ENCODE measurements around the gene C1QL1.

The C1QL1 gene

DNA sequence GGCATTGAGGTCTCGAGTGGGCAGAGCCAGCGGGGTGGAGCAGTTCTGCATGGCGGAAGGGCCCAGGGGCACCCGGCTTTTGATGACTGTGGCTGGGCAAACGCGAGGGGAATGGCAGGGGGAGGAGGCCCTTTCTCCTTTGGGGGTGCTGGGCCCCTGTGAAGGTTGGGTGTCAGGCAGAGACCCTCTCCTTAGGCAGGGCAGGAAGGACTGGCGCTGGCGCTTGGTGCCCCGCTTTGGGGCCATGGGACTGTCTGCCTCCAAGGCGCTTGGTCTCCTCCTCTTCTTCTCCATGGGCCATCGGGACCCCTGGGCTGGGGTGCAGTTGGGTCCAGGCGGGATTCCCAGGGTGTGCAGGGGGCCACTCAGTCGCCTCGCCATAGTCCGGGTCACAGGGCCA is 40.0 kb downstream of the C1QL1 start:
- no peak for DNase-seq

DNA sequence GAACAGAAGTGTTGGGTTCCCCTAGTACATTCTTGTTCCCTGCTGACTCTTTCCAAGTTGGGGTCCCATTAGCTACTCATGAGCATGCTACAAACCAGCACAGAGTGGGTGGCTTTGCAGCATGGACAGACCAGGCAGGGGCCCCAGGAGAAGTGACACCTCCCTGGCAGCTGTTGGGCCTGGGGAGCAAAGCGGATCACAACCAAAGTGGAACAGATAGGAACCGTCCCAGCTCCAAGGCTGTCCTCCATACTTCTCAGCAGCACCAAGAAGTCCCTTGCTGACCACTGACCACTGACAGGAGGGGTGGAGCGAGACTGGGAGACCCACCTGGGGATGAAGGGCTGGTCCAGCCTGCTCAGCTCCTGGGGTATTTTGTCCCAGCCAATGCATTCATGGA is 40.4 kb downstream of the C1QL1 start:
- DNase-seq: no peak

DNA sequence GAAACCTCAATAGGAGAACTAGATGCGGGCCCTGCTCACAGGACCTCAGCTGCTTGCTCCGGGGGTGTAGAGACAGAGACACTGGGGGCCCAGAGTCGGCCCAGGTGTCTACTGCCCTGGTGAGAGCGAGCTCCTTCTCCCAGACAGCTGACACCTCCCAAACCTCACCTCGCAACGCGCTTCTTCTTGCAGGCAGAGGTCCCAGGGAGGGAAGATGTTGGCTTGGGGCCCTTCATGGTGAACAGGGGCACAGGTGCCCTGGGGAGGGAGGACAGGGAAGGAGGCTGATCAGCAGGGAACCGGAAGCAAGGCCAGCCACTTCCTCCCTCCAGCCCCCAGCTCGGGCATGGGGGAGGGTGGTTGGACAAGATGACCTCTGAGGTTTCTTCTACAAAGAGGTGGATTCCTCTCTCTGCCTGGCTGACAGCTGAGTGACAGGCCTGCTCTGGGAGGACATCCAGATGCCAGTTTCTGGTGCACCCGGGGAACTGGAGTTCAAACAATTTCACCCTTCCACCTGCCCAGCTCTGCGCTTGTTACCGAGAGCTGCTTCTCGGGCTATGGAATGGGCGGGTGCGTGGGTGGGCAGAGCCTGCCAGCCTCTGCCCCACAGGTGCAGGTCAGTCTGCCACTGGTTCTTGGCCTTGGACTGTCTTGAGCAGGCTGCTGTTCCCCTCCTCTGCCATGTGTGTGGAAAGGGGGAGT is 41.1 kb downstream of the C1QL1 start:
- no peak for DNase-seq

DNA sequence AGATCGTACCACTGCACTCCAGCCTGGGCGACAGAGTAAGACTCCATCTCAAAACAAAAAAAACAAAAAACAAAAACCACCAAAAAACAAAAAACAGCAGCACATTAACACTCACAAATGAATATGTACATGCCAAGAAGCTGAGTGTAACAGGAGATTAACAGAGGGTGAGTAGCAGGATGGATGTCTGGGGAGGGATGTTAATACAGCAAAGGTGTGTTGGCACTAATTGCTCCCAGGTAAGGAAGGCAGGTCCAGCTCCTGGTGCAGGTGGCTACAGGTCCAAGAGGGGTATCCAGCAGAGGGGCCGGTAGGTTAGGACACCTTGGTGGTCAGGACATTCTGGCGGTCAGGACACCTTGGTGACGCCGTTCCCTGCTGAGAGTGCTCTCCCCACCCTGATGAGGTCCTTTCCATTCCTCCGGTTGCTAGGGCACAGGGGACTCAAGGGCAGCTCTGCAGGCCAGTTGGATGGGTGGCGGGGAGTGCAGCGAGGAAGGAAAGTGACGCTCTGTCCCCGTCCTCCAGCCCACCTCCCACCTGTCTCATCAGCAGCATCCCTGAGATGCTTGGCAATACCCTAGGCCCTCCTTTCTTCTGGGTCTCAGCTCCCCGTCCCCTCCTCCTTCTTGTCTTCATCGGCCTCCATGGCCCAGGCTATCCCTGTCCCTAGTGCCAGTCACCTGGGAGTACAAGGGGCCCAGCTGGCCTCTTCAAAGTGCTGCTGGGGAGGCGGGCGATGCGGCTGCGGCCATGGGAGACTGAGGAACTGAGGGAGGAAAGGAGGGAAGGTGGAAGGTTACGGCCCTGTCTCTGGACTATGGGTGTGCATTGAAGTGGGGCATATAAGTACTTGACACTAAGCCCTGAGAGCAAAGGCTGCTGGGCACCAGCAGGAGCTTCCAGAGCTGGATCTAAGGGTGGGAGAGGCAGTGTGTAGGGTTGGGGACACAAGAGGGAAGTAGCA is 42.1 kb downstream of the C1QL1 start:
- no peak for DNase-seq

DNA sequence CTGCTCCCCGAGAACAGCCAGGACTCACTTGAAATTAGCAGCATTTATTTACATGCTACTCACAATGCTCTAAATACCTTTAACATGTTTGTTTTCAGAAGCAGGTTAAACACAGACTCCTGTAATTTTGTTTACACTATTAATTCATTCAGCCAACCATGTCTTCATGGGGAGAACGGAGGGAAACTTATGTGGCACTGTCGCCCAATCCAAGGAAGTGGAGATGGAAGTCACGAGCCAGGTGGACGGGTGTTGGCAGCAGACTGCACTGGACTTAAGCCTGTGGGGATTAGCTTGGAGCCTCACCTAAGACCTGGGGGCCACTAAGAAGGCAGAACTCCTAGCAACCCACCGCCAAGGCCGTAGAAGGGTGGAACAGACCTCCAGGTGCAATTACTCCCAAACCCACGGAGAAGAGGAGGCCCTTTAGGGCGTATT is 44.0 kb downstream of the C1QL1 start:
- no peak for DNase-seq

DNA sequence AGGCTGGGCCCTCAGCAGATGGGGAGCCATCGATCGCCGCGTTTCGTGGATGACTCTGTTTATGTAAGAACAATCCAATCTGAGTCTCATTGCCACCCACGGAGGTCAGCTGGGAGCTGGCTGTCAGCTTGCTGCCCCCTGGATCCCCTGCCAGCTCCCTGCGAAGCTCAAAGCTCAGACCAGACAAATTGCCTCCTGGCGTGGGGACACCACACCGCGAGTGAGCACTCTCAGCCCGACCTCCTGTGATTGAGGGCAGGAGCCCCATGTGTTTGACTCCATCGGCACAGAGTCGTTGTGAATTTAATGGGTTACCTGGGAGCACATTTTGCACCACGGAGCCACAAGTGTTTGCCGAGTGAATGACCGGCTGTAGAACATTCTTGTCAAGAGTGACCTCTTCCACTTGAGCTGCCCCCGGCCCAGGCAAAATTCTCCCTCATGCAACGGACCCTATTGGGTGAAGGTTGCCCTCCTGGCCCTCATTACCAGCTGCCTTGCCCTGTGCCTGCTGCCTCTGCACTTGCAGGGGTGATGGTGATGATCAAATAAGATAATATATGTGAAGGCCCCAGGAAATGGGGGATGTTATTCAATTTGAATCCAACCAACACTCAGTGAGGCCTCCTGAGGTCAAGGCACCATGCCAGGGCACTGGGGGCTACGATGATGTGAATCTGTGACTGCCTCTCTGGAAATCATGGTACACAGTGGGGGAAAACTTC is 45.2 kb downstream of the C1QL1 start:
- no peak for DNase-seq

DNA sequence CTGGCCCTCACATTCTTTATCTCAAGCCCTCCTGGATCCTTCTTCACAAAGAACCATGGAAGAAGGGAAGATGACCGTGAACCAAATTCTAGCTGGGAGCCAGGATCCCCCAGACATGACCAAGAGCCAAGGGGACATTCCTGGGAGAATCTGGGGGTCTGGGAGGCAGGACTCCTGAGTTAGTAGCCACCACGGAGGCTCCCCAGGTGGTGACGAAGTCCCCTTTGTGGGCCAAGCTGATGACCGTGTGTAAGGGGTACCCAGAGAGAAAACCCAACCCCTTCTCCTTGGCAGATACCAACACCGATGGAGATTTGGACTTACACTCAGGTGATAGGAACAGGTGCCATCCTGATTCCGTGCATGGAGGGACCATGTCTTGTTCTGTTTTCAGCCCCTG is 46.0 kb downstream of the C1QL1 start:
- no peak for DNase-seq

DNA sequence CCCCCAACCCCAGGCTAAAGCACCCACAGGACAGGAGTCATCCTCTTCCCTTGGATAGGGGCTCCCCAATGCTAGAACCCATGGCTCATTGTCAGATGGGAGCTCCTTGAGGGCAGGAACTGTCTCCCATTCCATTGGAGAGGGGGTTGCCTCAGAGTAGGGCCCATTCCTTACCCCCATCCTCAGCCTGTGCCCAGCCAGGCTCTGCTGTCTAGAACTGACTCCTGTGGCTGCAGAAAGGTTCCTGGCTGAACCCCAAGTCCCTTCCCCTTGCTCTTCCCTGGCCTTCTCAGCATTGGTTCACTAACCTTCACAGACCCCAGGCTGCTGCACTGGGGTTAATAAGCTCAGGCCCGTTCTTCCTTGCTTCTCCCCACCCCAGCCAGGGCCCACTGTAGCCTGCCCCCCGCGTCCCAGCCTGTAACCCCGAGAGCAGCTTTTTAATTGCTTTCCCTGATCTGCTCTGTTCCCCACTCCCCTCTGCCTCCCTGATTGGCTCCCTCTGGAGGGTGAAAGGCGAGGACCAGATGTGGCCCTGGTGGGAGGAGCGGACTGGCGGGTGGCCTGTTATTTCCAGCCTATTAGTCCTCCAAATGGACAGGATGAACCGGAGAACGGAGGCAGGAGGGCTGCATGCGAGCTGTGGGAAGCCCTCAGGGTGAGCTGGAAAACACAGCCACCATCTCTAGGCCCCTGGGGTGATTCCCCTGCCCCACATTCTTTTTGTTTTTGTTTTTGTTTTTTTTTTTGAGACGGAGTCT is 46.8 kb downstream of the C1QL1 start:
- DNase-seq: peak; percentile 69

DNA sequence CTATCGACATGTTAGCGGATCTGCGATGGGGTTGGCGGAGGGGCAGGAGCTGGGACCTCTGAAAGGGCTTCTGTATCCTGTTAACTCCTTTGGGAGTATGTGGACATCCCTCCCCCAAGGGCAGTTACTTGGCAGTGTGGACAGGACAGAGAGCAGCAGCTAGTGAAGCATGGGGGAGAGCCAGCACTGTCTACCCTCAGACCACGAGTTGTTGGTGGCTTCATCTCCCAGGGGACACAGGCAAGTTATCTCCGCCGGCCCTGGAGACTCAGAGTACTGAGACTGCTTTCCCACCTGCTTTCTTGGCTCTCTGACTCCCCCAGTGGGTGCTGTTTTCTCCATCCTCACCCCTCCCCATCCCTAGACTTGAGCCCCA is 47.5 kb downstream of the C1QL1 start:
- DNase-seq: no peak

DNA sequence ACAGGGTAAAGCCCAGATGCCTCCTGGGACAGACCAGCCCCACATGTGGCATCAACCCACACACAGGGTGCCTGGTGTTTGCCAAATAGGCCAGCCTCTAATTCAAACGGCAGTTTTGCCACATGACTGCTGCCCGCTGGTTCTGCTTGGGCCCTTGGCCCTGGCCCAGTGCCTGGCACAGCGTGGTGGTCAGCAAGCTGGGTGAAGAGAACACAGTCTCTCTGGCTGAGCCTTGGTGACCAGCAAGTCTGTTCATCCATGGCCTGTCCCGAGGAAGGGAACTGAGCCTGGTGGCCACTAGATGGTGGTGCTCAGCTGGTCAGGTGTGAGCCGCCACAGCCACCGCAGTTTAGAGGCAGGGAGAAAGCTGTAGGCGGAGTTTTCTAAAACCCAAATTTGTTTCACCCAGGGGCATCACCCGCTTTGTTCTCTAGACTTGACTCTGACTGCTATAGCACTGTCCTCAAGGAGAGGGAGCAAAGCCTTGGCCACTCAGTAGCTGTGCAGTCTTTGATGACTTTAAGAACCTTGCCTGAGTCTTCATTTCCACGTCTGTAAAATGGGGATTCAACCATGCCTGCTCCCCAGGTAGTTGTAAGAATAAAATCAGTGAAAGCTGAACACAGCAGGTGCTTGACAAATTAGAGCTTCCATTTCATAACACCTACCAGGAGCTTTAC is 48.1 kb downstream of the C1QL1 start:
- peak; percentile 45 for DNase-seq

DNA sequence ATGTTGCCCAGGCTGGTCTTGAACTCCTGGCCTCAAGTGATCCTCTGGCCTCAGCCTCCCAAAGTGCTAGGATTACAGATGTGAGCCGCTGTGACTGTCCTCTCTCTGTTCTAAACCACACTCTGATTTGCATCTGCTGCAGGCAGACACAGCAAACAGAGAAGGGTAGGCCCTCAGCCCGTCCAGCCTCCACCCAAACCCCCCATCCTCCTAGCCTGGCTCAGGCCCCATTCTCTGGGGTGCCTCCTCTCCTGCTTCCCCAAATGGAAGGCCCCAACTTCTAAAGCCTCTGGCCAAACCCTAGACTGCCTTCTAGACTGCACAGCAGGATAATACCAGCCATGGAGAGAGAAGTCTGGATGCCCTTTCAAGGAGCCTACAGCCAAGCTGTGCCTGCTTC is 48.7 kb downstream of the C1QL1 start:
- no peak for DNase-seq

DNA sequence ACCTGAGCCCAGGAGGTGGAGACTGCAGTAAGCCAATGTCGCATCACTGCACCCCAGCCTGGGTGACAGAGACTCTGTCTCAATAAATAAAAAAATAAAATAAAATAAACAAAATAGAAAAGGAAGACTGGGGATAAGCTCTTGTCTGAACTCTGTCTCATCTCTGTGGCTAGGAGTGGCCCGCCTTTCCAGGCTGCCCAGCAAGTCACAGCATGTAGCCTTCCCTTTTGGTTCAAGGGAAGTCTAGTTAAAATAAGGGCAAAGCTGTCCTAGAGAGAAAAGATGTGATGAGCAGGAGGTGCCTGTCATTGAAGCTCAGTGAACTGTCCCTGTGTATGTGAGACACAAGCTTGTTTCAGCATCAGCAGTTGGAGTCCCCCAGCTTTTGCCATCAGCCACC is 50.1 kb downstream of the C1QL1 start:
- DNase-seq: no peak

DNA sequence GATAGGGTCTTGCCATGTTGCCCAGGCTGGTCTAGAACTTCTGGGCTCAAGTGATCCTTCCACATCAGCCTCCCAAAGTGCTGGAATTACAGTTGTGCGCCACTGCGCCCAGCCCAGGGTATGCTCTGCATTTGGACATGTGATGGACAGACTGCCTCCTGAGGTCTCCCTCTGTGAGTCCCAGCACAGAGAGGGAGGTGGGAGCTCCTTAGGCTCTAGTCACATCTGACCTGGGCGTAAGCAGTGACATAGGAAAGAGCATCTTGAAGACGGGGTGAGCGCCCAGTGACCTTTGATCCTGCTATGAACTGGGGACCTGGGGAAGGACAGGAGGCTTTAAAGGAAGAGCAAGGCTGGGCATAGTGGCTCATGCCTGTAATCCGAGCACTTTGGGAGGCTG is 50.6 kb downstream of the C1QL1 start:
- no peak for DNase-seq

DNA sequence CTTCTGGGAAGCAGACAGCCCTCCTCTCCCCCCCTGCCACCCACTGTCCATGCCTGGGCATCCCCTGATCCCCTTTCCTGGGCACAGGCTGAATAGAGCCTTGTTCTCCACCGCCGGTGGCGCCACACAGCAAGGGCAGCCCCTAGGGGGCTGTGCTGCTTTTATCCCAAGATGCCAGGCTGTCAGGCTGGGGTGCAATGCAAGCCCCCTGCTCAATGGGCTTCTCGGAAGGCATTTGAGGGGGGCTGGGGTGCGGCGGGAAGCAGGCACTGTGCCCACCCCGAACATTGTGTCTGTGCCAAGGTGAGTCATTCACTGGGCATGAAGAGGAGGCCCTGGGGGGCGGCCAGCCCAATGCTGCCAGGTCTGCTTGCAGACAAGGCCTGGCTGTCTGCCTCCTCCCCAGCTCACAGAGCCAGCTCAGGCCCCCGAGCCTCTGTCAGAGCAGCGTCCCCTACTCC is 51.3 kb downstream of the C1QL1 start:
- DNase-seq: no peak

DNA sequence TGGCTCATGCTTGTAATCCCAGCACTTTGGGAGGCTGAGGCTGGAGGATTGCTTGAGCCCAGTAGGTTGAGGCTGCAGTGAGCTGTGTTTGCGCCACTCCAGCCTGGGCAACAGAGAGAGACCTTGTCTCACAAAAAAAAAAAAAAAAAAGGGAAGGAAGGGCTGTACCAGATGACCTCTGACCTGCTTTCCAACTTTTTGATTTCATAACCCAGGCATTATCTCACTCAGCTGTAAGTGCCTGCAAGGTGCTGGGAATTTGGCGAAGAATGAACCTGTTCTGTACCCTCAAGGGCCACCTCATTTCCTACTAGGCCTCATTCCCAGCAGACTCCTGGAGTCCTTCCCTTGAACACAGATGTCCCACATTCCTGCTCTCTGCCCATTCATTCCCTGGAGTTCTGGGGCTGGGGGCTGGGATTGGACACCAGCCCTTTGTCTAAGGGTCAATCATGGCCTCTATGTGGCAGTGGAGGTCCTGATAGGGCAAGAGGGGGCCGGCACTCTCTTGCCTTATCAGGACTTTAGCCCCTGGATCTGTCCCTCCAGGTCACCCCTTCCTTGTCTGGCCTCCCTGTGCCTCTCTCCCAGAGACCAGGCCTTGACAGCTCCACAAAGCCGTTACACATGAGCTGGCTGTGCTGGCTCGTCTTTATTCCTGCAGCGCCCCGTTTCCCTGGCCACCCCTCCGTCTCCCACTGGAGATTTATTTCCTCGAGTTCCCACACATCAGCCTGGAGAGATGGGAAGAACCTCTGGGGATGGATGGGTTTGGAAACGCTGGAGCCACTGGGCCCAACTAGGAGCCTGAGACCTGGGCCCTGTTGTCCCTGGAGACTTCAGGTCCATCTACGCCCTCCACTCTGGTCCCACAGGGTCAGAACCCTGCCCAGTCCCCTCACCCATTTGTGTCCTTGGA is 52.0 kb downstream of the C1QL1 start:
- DNase-seq: no peak

DNA sequence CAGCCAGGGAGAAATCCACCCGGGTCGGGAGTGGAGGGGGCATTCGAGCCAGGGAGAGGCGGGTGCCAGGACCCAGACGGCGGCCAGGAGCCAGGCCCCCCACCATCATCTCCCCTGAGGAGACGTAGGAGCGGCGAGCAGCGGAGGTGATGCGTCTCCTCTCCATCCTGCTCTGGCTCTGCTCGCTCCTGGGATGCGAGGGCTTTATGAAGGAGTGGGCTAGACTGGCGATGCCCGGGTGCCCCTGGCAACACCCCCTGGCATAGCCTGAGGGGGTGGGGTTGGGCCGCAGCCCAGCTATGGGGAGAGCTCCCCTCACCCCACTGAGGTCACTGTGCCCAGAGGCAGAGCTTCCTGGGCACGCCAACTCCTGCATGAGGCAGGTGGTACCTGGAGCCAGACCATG is 52.8 kb downstream of the C1QL1 start, which contains the start of gene GFAP:
Gene GFAP, minus strand, starts transcription at position 180 of the 406 bp plus-strand sequence. Its CDS starts 14 bp downstream, at position 166.
- no peak for DNase-seq

DNA sequence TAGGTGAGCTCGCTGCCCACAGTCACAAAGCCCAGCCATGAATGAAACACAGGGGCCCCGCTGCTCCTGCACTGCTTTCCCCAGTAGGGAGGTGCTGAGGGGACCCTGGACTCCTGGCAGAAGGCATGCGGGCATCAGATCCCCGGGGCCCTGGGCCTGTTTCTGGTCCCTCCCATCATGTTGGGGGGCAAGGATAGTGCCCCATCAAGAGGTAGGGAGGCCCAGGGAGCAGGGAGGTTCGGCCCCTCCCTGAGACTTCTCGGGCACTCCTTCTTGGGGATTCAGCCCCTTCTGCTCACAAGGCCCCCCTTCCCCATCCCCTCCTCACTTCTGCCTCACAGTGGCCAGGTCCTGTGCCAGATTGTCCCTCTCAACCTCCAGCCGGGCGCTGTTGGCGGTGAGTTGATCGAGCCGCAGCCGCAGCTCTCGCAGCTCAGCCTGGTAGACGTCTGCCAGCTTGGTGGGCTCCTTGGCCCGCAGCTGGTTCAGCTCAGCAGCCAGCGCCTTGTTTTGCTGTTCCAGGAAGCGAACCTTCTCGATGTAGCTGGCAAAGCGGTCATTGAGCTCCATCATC is 53.3 kb downstream of the C1QL1 start:
- no peak for DNase-seq

DNA sequence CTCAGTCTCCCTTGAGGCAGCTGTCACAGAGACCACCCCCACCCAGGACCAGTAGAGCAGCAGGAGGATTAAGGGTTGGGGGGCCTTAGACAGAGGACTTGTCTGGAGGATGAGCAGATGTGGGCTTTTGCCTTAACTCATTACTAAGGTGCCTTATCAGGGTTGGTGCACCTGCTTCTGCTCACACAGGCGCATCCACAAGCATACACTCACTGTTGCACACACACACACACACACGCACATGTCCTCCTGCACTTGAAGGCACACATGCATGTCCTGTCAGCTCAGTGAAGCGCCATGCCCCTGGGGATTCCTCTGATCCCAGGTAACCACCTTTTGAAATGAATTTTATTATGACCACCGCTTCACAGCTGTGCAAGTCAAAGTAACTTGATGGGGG is 54.0 kb downstream of the C1QL1 start:
- DNase-seq: no peak

DNA sequence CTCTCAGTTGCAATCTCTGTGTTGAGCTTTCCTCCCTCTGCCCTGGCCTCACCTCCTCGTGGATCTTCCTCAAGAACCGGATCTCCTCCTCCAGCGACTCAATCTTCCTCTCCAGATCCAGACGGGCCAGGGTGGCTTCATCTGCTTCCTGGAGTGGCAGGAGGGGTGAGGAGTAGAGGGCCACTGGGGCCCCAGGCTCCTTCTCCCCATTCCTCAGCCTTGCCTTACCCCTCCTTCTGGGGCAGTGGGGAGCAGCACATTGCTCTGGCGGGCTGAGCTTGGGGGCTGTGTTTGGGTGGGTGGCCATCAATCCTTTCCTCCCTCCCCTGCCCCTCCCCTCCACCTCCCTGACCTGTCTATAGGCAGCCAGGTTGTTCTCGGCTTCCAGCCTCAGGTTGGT is 54.4 kb downstream of the C1QL1 start:
- no peak for DNase-seq

DNA sequence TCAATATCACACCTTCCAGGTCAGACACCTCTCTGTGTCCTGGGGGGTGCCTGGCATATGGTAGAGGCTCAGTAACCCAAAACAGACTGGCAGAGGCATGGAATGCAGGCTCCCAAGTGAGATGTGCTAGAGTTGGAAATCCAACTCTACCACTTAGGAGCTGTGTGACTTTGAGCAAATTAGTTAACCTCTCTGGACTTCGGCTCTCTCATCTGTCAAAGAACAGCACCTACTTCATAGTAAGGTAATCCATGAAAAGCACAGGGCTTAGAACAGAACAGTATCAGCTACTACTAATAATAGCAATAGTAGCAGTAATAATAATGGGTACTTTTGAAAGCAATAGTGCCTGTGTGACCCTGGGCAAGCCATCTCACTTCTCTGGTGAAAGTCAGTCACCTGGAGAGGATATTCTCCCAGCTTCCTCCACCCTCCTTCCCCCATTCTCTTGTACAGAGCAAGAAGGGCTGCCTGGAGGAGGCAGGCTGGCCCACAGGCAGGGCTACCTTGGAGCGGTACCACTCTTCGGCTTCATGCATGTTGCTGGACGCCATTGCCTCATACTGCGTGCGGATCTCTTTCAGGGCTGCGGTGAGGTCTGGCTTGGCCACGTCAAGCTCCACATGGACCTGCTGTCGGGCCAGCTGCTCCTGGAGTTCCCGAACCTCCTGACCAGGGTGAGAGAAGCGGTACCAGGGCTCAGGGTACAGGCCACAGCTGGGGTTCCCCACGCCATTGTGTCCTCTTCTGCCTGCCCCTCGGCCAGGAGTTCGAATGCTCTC is 55.1 kb downstream of the C1QL1 start:
- DNase-seq: no peak

Measured in NCI-H2227 treated with DMSO at 0.1 percent for 48 hours (cell line).